Colon (tissue), 2 donors: ENCODE results near the gene ARF6.

ENCODE experiments used
- FAIRE-seq: peaks from 2 replicates; lab custom pipeline; 2012; peaks lifted over from hg19 to GRCh38; lab: Jason Lieb, UNC
- donor health status: control.
- donor health status: control.

Gene ARF6

GRCh38 chr14:49940808-49941421, 48.0 kb downstream of the ARF6 start:
- no peak for FAIRE-seq

GRCh38 chr14:49942090-49942489, 49.2 kb downstream of the ARF6 start:
- no peak for FAIRE-seq

- no peak for FAIRE-seq
Measured at GRCh38 chr14:49944501-49944900, 51.6 kb downstream of the ARF6 start.

GRCh38 chr14:49945448-49946319, 52.8 kb downstream of the ARF6 start:
- FAIRE-seq, result no peak
